BJ (cell line): Measurements from ENCODE around the gene UTP15. TPM values are rescaled to one million over a fixed set of nuclear protein-coding genes. Genes with fewer than 3 reads are reported as not detected.

Experiments
- CTCF ChIA-PET: fragments of 350-600 bp; formaldehyde crosslinking; extraction: SDS; loops from one replicate; lab custom pipeline; 2021; ENCODE audit warnings: antibody characterized with exemption, inconsistent platforms; lab: Yijun Ruan, JAX
- POLR2A ChIA-PET: fragments of 300-600 bp; sonication (Branson Sonifier 250); formaldehyde crosslinking; extraction: SDS; loops from one replicate; lab custom pipeline; 2021; ENCODE audit warnings: antibody characterized with exemption; lab: Charles Lee
- DNase-seq: peaks from one replicate; pipeline ENCODE4 v3.0.0-alpha.2; 2011; ENCODE audit warnings: low read depth
- H3K27me3 ChIP-seq: 2 replicates; pipeline ENCODE4 v1.6.0; 2011; ENCODE audit warnings: low read length; ENCODE audit not compliant: control insufficient read depth, insufficient read depth
- H3K36me3 ChIP-seq: 2 replicates; pipeline ENCODE4 v1.5.1; 2011; ENCODE audit warnings: low read length; ENCODE audit not compliant: control insufficient read depth, insufficient read depth
- H3K4me3 ChIP-seq: 2 replicates; pipeline ENCODE4 v1.5.1; 2011; ENCODE audit warnings: low read depth, mild to moderate bottlenecking, control low read depth, low read length
- CTCF ChIP-seq: IDR thresholded peaks from 2 replicates; pipeline ENCODE4 v1.5.1; 2011; ENCODE audit warnings: low read depth, mild to moderate bottlenecking, control low read depth, inconsistent platforms, low read length, moderate library complexity; ENCODE audit not compliant: insufficient read depth
- polyA plus RNA-seq: library from polyadenylated mRNA; depleted of rRNA; stranded (reverse); fragments of >200 nt; gene quantifications from 2 replicates; pipeline ENCODE4 v1.2.3, GENCODE V29; 2011

UTP15 gene
- polyA plus RNA-seq, 1 experiment: 8.8 TPM

GRCh38 chr5:73599380-73599779, 33.8 kb downstream of the UTP15 start:
- ChIA-PET POLR2A (no interaction called here), CTCF (interaction anchor here (0.9 to 1.2 kb wide), 2 partner anchors 11 to 194 kb away, joined by 3 read pairs; no protein-coding TSS in a partner anchor)
- TF ChIP-seq CTCF: no peak
- H3K27me3 ChIP-seq: no peaks in the 10 kb centered on the region
- no peak overlapping the region for H3K4me3 ChIP-seq
- no peak for DNase-seq
- H3K36me3 ChIP-seq: no peaks in the 10 kb centered on the region

DNA sequence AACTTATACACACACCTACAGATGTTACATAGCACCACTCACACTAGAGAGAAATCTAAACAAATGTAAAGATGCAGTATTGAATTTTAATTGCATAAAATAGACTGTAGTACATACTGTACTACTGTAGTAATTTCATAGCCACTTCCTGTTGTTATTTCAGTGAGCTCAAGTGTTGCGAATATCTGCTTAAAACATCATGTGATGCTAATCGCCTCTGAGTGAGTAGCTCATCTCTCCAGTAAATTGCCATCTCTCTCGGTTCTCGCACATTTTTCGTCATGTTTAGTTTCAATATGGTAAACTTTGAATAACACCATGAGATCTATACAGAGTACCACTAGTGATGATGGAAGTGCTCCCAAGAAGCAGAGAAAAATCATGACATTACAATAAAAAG, 38.5 kb downstream of the UTP15 start:
- DNase-seq: no peak
- Histone ChIP-seq H3K4me3 (no peak overlapping the region), H3K27me3 (no peaks in the 10 kb centered on the region), H3K36me3 (no peaks in the 10 kb centered on the region)
- ChIA-PET POLR2A (no interaction called here), CTCF (interaction anchor here (0.6 to 0.8 kb wide), 2 partner anchors 10 to 1033 kb away, joined by 3 read pairs; no protein-coding TSS in a partner anchor)
- TF ChIP-seq CTCF: no peak

DNA sequence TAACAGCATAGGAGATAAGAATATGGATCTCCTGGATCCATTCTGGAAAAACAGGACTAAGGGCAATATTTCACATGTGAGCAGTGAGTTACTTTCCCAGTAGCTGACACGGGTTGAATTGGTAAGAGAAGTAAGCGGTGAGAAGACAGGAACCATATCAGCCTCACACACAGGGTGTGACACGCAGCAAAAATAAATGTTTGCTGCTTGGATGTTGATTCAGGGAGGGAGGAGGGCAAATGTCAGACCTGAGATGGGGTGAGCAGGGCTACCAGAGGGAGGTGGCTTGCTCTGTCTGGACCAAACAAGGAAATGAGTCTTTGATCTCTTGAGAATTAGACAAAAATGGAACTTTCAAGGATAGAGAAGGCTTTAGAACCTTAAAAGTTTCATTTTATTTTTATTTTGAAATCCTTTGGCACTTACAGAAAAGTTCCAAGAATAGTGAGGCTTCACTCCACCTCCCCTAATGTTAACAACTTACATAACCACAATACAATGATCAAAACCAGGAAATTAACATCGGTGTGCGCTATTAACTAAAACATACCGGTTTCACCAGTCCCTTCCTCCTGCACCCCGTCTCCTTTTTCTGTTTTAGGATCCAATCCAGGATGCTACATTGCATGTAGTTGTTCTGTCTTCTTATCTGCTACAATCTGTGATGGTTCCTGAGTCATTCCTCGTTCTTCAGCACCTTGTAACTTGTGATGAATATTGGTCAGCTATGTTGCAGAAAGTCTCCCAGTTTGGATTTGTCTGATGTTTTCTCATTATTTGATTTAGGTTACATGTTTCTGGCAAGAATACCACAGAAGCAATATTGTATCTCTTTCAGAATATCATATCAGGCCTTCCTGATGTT, 39.9 kb downstream of the UTP15 start:
- CTCF ChIA-PET: interaction anchor here (0.9 to 2.7 kb wide), 4 partner anchors 8 to 87 kb away, joined by 3 to 12 read pairs (median 4); no protein-coding TSS in a partner anchor
- POLR2A ChIA-PET: no interaction called here

GRCh38 chr5:73606206-73606753, 40.7 kb downstream of the UTP15 start:
- DNase-seq: no peak

More for the DNA sequence above, 39.9 kb downstream of the UTP15 start:
- TF ChIP-seq CTCF: no peak
- no peaks in the 10 kb centered on the region for H3K36me3 ChIP-seq
- no peak overlapping the region for H3K4me3 ChIP-seq
- no peaks in the 10 kb centered on the region for H3K27me3 ChIP-seq
- no peak for DNase-seq

More at GRCh38 chr5:73606206-73606753, 40.7 kb downstream of the UTP15 start:
- Histone ChIP-seq H3K36me3 (no peaks in the 10 kb centered on the region), H3K4me3 (no peak overlapping the region), H3K27me3 (no peaks in the 10 kb centered on the region)
- no peak for TF ChIP-seq CTCF
- CTCF ChIA-PET: interaction anchor here (1.0 to 2.7 kb wide), 3 partner anchors 9 to 86 kb away, joined by 3 to 12 read pairs (median 5); no protein-coding TSS in a partner anchor
- POLR2A ChIA-PET: no interaction called here
